ENCODE data around the gene ADCY1.
A peak's percentile ranks its signal among the peaks of the same experiment; 100 is the strongest.
"Not testable (repeated sequence)": the region's sequence is repeated elsewhere in the genome, so short reads cannot be mapped to it uniquely, and the experiment has no call there.

- TF ChIP-seq CTCF (IDR thresholded peaks at IDR 0.05; ENCODE audit: extremely low read depth in 1 of 2, insufficient read depth in 1 of 2, low read depth in 1 of 2, low read length in 2 of 2) (peak in 1 of 2 donors; percentile 6), POLR2AphosphoS5 (IDR thresholded peaks at IDR 0.05; ENCODE audit: insufficient read depth, low read depth, low read length) (peak; percentile 25)
- not testable (repeated sequence) for TF ChIP-seq POLR2A (IDR thresholded peaks at IDR 0.05; ENCODE audit: low read depth, low read length); MAX (IDR thresholded peaks at IDR 0.05; ENCODE audit: insufficient read depth, insufficient read length); JUN (IDR thresholded peaks at IDR 0.05; ENCODE audit: borderline replicate concordance, insufficient read depth, insufficient read length, low read depth)
Measured at GRCh38 chr7:45768516-45769394, 194.6 kb downstream of the ADCY1 start.

Data from endothelial cell of umbilical vein (primary cell).